Body of pancreas (tissue), 4 donors: Measurements from ENCODE around the gene TOP2A.

Source experiments
- POLR2A ChIP-seq, 3 donors: fragments of 450-650 bp; IDR thresholded peaks; one replicate each; pipeline ENCODE4 v1.6.1; 2016; ENCODE audit warnings: antibody characterized with exemption in 3 of 3, mild to moderate bottlenecking in 2 of 3
- TF ChIP-seq, protein P1 (sequence below), 7 experiments: fragments of 450-650 bp in 4 of 7; fragments of 200-600 bp in 3 of 7; sonication (generic) in 3 of 7; IDR thresholded peaks; one replicate each; pipeline ENCODE4 v1.5.1; 2016 to 2019; ENCODE audit warnings: antibody characterized with exemption in 7 of 7

DNA sequence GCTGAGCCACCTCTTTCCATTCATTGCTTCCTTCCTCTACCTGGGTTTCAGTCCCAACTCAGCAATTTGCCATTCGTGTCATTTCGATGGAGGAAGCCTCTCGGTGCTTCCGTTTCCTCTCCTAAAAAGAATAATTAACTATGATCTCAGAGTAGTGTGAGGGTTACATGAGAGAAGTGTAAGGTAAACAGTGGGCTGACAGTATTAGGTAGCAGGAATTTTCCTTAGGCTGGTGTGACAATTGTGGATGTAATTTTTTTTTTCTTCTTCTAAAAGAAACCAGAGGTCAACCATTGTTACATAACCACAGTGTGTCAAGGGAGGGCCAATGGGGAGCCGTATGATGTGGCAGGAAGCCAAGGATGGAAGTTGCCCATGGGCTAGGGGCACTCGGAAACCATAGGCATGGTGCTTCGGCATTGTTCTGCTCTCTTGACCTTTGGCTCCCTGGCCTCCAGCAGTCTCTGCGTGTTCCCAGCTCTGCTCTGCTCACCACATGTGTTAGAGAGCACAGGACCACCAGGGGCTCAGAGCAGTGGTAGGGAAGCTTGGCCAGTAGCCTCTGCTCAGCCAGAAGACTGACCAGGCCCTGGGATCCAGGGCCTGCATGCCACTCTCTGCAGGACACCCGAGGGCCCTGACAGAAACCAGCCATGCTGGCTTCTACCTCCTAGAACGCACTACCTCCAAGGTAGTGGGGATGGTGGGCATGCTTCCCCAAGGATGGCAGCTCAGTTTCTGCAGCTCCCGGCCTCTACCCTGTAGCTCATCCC, 2.0 kb upstream of the TOP2A start:
- TF ChIP-seq, protein P1, sequence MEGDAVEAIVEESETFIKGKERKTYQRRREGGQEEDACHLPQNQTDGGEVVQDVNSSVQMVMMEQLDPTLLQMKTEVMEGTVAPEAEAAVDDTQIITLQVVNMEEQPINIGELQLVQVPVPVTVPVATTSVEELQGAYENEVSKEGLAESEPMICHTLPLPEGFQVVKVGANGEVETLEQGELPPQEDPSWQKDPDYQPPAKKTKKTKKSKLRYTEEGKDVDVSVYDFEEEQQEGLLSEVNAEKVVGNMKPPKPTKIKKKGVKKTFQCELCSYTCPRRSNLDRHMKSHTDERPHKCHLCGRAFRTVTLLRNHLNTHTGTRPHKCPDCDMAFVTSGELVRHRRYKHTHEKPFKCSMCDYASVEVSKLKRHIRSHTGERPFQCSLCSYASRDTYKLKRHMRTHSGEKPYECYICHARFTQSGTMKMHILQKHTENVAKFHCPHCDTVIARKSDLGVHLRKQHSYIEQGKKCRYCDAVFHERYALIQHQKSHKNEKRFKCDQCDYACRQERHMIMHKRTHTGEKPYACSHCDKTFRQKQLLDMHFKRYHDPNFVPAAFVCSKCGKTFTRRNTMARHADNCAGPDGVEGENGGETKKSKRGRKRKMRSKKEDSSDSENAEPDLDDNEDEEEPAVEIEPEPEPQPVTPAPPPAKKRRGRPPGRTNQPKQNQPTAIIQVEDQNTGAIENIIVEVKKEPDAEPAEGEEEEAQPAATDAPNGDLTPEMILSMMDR (IDR thresholded peaks at IDR 0.05), result no peak
- TF ChIP-seq POLR2A (IDR thresholded peaks at IDR 0.05), result no peak
